HCT116 (cell line): ENCODE measurements around the gene MOCS1. TPM values are rescaled to one million over a fixed set of nuclear protein-coding genes. Genes with fewer than 3 reads are reported as not detected.

Experiments used
- ATAC-seq: fragments of 200-7000 bp; cut with Tn5 transposase; 2 replicates; pipeline ENCODE4 v1.9.1; 2020; ENCODE audit warnings: mild to moderate bottlenecking, moderate library complexity
- BruUV-seq: library from RNA; stranded (reverse); fragments of 400-500 nt; replicated peaks from 2 replicates; lab custom pipeline; 2021; lab: Mats Ljungman, UMichigan
- CTCF ChIA-PET: fragments of 300-600 bp; sonication (Branson Sonifier 250); formaldehyde crosslinking; loops from one replicate; lab custom pipeline; 2021; ENCODE audit warnings: antibody characterized with exemption; lab: Charles Lee
- POLR2A ChIA-PET: fragments of 300-600, 350-600 bp; sonication (Branson Sonifier 250); formaldehyde crosslinking; loops from one replicate; lab custom pipeline; 2021; ENCODE audit warnings: antibody characterized with exemption; lab: Charles Lee
- RAD21 ChIA-PET, 2 experiments: fragments of 300-600 bp; sonication (Branson Sonifier 250); formaldehyde crosslinking; loops; one replicate each; lab custom pipeline; 2023; ENCODE audit warnings: low total read pairs in 2 of 2; ENCODE audit not compliant: uncharacterized antibody in 2 of 2, unreplicated experiment in 2 of 2, low non-redundant PET in 1 of 2; lab: Charles Lee
- DNase-seq: peaks from one replicate; pipeline ENCODE4 v3.0.0-alpha.2; 2010; ENCODE audit warnings: low read depth, low spot score
- H2AFZ ChIP-seq: fragments of 200-600 bp; shearing (Covaris generic), sonication (generic); 2 replicates; pipeline ENCODE4 v1.6.1; 2017; ENCODE audit warnings: low read depth, mixed run types, mixed read lengths, antibody characterized with exemption, low read length; ENCODE audit not compliant: poor library complexity, severe bottlenecking
- H3K27ac ChIP-seq: 2 replicates; pipeline ENCODE4 v1.5.1; 2012; ENCODE audit warnings: low read depth, low read length
- H3K27me3 ChIP-seq: fragments of 200-600 bp; sonication (generic); 2 replicates; pipeline ENCODE4 v1.6.1; 2016; ENCODE audit warnings: mixed run types, low read length, mixed read lengths; ENCODE audit not compliant: insufficient read depth
- H3K36me3 ChIP-seq, 2 experiments: fragments of 200-500 bp in 1 of 2; fragments of 200-600 bp in 1 of 2; sonication (Bioruptor generic) in 1 of 2; sonication (generic) in 1 of 2; 2 replicates each; pipeline versions ENCODE4 v1.5.1 to v1.6.1; 2014 to 2016; ENCODE audit warnings: low read length in 2 of 2, inconsistent platforms in 1 of 2, mixed read lengths in 1 of 2, mixed run types in 1 of 2; ENCODE audit not compliant: insufficient read depth in 2 of 2, control insufficient read depth in 1 of 2
- H3K4me1 ChIP-seq, 2 experiments: fragments of 200-600 bp in 1 of 2; sonication (generic) in 1 of 2; 2 replicates each; pipeline versions ENCODE4 v1.5.1 to v1.6.1; 2012 to 2017; ENCODE audit warnings: low read length in 2 of 2, inconsistent platforms in 1 of 2, mild to moderate bottlenecking in 1 of 2, mixed read lengths in 1 of 2, mixed run types in 1 of 2, moderate library complexity in 1 of 2; ENCODE audit not compliant: insufficient read depth in 2 of 2, control insufficient read depth in 1 of 2
- H3K4me2 ChIP-seq: fragments of 200-600 bp; sonication (generic); 2 replicates; pipeline ENCODE4 v1.6.1; 2017; ENCODE audit warnings: mixed run types, low read length, mixed read lengths
- H3K4me3 ChIP-seq, 2 experiments: fragments of 200-600 bp in 1 of 2; sonication (generic) in 1 of 2; replicated peaks in 1 of 2; 2 replicates each; pipeline ENCODE4 v1.5.1; 2011 to 2016; ENCODE audit warnings: low read length in 2 of 2, control low read depth in 1 of 2, low read depth in 1 of 2, mild to moderate bottlenecking in 1 of 2, mixed read lengths in 1 of 2, mixed run types in 1 of 2
- H3K79me2 ChIP-seq: fragments of 200-600 bp; sonication (generic); 2 replicates; pipeline ENCODE4 v1.6.1; 2017; ENCODE audit warnings: mild to moderate bottlenecking, mixed run types, low read length, moderate library complexity, mixed read lengths; ENCODE audit not compliant: insufficient read depth
- H3K9ac ChIP-seq: fragments of 200-600 bp; sonication (generic); 2 replicates; pipeline ENCODE4 v1.6.1; 2016; ENCODE audit warnings: low read length, mixed read lengths
- H3K9me2 ChIP-seq: fragments of 200-600 bp; sonication (generic), shearing (Covaris generic); 2 replicates; pipeline ENCODE4 v1.6.1; 2017; ENCODE audit warnings: mixed run types, mild to moderate bottlenecking, moderate library complexity; ENCODE audit not compliant: insufficient read depth
- H3K9me3 ChIP-seq, 2 experiments: fragments of 200-500 bp in 1 of 2; fragments of 200-600 bp in 1 of 2; sonication (Bioruptor generic) in 1 of 2; sonication (generic) in 1 of 2; 2 replicates each; pipeline ENCODE4 v1.6.1; 2014 to 2017; ENCODE audit warnings: low read length in 2 of 2, mixed read lengths in 2 of 2, inconsistent platforms in 1 of 2, low read depth in 1 of 2, mild to moderate bottlenecking in 1 of 2, mixed run types in 1 of 2, moderate library complexity in 1 of 2; ENCODE audit not compliant: control insufficient read depth in 1 of 2, insufficient read depth in 1 of 2
- H4K20me1 ChIP-seq: fragments of 200-600 bp; sonication (generic), shearing (Covaris generic); 2 replicates; pipeline ENCODE4 v1.6.1; 2017; ENCODE audit warnings: mixed run types, mild to moderate bottlenecking, moderate library complexity; ENCODE audit not compliant: insufficient read depth
- EGR1 ChIP-seq: IDR thresholded peaks from 2 replicates; pipeline ENCODE4 v1.6.1; 2012; ENCODE audit warnings: low read depth
- ELF1 ChIP-seq: IDR thresholded peaks from 2 replicates; pipeline ENCODE4 v1.6.1; 2012; ENCODE audit warnings: low read depth, borderline replicate concordance
- EZH2 ChIP-seq: fragments of 200-600 bp; sonication (generic); IDR thresholded peaks from 2 replicates; pipeline ENCODE4 v1.6.1; 2017; ENCODE audit warnings: antibody characterized with exemption, mixed run types
- EZH2phosphoT487 ChIP-seq: fragments of 200-600 bp; IDR thresholded peaks from 2 replicates; pipeline ENCODE4 v1.6.1; 2018; ENCODE audit warnings: antibody characterized with exemption, borderline replicate concordance
- JUND ChIP-seq: IDR thresholded peaks from 2 replicates; pipeline ENCODE4 v1.6.1; 2012
- SRF ChIP-seq: IDR thresholded peaks from 2 replicates; pipeline ENCODE4 v1.6.1; 2012; ENCODE audit warnings: low read depth
- YY1 ChIP-seq: IDR thresholded peaks from 2 replicates; pipeline ENCODE4 v1.6.1; 2011; ENCODE audit warnings: low read length, low read depth, moderate library complexity, mild to moderate bottlenecking; ENCODE audit not compliant: insufficient replicate concordance; ENCODE audit errors: extremely low read depth
- ZFX ChIP-seq: fragments of 450-650 bp; IDR thresholded peaks from 2 replicates; pipeline ENCODE4 v1.6.1; 2017
- ZNF274 ChIP-seq: fragments of 200-500 bp; sonication (Bioruptor generic); IDR thresholded peaks from 2 replicates; pipeline ENCODE4 v1.6.1; 2014; ENCODE audit warnings: mild to moderate bottlenecking, low read depth, low read length, inconsistent platforms
- intact Hi-C: fragments of 100-400 bp; cut with micrococcal nuclease; formaldehyde crosslinking; loops from 2 replicates; pipeline ENCODE4 v1.10.0; 2022
- total RNA-seq: library from RNA; stranded (reverse); gene quantifications from one replicate; pipeline ENCODE4 v1.2.1, GENCODE V29; 2021; ENCODE audit not compliant: unreplicated experiment
- TF ChIP-seq, protein P1 (sequence below): IDR thresholded peaks from 2 replicates; pipeline ENCODE4 v1.6.1; 2011; ENCODE audit warnings: mild to moderate bottlenecking, low read length, moderate library complexity; ENCODE audit not compliant: insufficient replicate concordance; ENCODE audit errors: extremely low read depth
- TF ChIP-seq, protein P2 (sequence below): IDR thresholded peaks from 2 replicates; pipeline ENCODE4 v1.6.1; 2012
- TF ChIP-seq, protein P3 (sequence below), 3 experiments: fragments of 200-600 bp in 1 of 3; sonication (generic) in 1 of 3; IDR thresholded peaks in 2 of 3; conservative IDR thresholded peaks in 1 of 3; 2 replicates each; pipeline ENCODE4 v1.5.1; 2012 to 2017; ENCODE audit warnings: low read depth in 2 of 3, low read length in 2 of 3, antibody characterized with exemption in 1 of 3, borderline replicate concordance in 1 of 3, control low read depth in 1 of 3, mild to moderate bottlenecking in 1 of 3, mixed read lengths in 1 of 3, mixed run types in 1 of 3, moderate library complexity in 1 of 3; ENCODE audit not compliant: insufficient read depth in 1 of 3

The MOCS1 gene
- total RNA-seq, 1 experiment from 2014 or later, result 9.3 TPM

DNA sequence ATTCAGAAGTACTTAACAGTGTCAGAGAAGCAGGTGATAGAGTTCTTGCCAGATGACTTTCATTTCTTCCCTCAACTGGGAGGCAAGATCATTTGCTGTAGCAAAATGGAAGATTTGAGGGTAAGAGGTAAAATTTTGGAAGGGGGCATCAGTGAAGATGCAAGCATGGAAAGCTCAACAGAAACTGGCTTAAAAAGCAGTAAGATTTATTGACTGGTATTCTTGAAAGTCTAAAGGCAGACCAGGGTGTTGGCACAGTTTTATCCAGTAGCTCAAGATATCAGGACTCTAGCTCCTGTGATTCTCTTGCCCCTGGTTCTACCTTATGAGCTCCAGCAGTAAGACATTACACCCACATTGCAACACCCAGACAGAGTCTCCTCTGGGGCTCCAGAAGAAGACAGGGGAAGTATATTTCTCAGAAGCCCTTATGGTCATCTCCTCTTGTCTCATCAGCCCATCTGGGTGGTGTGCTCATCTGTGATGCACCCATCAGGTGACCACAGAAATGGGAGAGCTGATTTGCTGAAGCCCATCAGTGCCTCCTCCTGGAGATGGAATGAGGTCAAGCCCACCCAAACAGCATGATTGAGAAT is 16.0 kb upstream of the MOCS1 start:
- no peak for ATAC-seq
- no peak overlapping the region for H3K4me3 ChIP-seq
- no peaks in the 10 kb centered on the region for H3K36me3 ChIP-seq
- H3K4me1 ChIP-seq, result no peaks in the 10 kb centered on the region
- CTCF ChIA-PET, result no interaction called here
- H3K9ac ChIP-seq, result no peak overlapping the region
- no peak overlapping the region for H3K4me2 ChIP-seq
- RAD21 ChIA-PET, result no interaction called here
- no peak overlapping the region for H3K27ac ChIP-seq
- TF ChIP-seq, protein P1, sequence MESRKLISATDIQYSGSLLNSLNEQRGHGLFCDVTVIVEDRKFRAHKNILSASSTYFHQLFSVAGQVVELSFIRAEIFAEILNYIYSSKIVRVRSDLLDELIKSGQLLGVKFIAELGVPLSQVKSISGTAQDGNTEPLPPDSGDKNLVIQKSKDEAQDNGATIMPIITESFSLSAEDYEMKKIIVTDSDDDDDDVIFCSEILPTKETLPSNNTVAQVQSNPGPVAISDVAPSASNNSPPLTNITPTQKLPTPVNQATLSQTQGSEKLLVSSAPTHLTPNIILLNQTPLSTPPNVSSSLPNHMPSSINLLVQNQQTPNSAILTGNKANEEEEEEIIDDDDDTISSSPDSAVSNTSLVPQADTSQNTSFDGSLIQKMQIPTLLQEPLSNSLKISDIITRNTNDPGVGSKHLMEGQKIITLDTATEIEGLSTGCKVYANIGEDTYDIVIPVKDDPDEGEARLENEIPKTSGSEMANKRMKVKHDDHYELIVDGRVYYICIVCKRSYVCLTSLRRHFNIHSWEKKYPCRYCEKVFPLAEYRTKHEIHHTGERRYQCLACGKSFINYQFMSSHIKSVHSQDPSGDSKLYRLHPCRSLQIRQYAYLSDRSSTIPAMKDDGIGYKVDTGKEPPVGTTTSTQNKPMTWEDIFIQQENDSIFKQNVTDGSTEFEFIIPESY, result no peak
- no peak for TF ChIP-seq ZFX
- no peak for TF ChIP-seq EGR1
- TF ChIP-seq, all 23 proteins: peak for 0
- intact Hi-C loops, result no loop called here
- Histone ChIP-seq H3K9me2 (no peaks in the 10 kb centered on the region), H2AFZ (no peak overlapping the region), H3K9me3 (no peaks in the 10 kb centered on the region), H3K79me2 (no peaks in the 10 kb centered on the region), H4K20me1 (no peaks in the 10 kb centered on the region), H3K27me3 (peaks cover 66% of the 10 kb centered on the region)
- no peak for DNase-seq
- no TSS peak for BruUV-seq
- POLR2A ChIA-PET, result no interaction called here

DNA sequence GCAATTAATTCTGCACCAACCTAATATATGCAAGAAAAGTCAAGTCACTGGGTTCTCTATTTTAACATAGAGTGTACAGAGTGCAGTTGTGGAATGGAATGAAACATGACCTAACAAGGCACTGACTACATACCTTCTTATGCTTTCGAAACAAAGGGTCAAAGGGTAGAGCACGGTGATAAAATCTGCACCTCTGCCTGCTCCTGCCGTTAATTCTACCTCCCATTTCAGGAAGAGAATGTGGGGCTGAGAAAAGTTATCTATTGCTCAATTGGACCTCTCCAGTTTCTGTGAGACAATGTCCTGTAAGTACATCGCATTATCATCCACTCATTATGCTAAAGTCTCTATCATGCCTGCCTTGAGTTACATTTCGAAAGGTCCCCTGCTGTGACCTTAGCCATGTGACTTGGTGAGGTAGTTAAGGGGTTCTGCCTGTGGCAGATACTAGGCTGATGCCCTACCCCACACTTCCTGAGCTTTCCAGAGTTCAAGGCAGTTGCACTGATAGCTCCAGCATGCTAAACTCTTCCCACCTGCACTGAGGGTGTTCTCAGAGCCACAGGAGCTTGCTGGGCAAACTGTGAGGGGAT is 14.0 kb upstream of the MOCS1 start:
- Histone ChIP-seq H3K36me3 (no peaks in the 10 kb centered on the region), H2AFZ (no peak overlapping the region), H4K20me1 (no peaks in the 10 kb centered on the region), H3K4me2 (no peak overlapping the region), H3K27me3 (peaks cover 56% of the 10 kb centered on the region), H3K9me3 (no peaks in the 10 kb centered on the region), H3K9me2 (no peaks in the 10 kb centered on the region), H3K27ac (no peak overlapping the region), H3K4me1 (no peaks in the 10 kb centered on the region), H3K4me3 (no peak overlapping the region), H3K9ac (no peak overlapping the region), H3K79me2 (no peaks in the 10 kb centered on the region)
- ATAC-seq (no peak), DNase-seq (no peak)
- no TSS peak for BruUV-seq
- CTCF ChIA-PET, result no interaction called here
- POLR2A ChIA-PET, result no interaction called here
- RAD21 ChIA-PET, result no interaction called here
- intact Hi-C loops, result no loop called here
- TF ChIP-seq EZH2phosphoT487 (no peak), JUND (no peak), EZH2 (no peak), YY1 (no peak), ZNF274 (no peak), SRF (no peak), ELF1 (no peak)
- TF ChIP-seq, protein P2, sequence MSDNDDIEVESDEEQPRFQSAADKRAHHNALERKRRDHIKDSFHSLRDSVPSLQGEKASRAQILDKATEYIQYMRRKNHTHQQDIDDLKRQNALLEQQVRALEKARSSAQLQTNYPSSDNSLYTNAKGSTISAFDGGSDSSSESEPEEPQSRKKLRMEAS, result no peak
- TF ChIP-seq, protein P3, sequence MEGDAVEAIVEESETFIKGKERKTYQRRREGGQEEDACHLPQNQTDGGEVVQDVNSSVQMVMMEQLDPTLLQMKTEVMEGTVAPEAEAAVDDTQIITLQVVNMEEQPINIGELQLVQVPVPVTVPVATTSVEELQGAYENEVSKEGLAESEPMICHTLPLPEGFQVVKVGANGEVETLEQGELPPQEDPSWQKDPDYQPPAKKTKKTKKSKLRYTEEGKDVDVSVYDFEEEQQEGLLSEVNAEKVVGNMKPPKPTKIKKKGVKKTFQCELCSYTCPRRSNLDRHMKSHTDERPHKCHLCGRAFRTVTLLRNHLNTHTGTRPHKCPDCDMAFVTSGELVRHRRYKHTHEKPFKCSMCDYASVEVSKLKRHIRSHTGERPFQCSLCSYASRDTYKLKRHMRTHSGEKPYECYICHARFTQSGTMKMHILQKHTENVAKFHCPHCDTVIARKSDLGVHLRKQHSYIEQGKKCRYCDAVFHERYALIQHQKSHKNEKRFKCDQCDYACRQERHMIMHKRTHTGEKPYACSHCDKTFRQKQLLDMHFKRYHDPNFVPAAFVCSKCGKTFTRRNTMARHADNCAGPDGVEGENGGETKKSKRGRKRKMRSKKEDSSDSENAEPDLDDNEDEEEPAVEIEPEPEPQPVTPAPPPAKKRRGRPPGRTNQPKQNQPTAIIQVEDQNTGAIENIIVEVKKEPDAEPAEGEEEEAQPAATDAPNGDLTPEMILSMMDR (IDR thresholded peaks at IDR 0.05 in 2 of 3, conservative IDR thresholded peaks at IDR 0.05 in 1 of 3; ENCODE audit: borderline replicate concordance in 1 of 3, insufficient read depth in 1 of 3, low read depth in 2 of 3, low read length in 2 of 3), result no peak
